H1 (cell line): Measurements from ENCODE around the gene TMEM183A. TPM values are rescaled to one million over a fixed set of nuclear protein-coding genes. Genes with fewer than 3 reads are reported as not detected.

Experiments
- CTCF ChIA-PET: fragments of 300-600 bp; sonication (Branson Sonifier 250); formaldehyde crosslinking; loops from one replicate; lab custom pipeline; 2021; ENCODE audit not compliant: partially characterized antibody; lab: Charles Lee
- POLR2A ChIA-PET: fragments of 300-600 bp; sonication (Branson Sonifier 250); formaldehyde crosslinking; loops from one replicate; lab custom pipeline; 2021; ENCODE audit warnings: inconsistent platforms; ENCODE audit not compliant: partially characterized antibody; lab: Charles Lee
- DNase-seq, 2 experiments: peaks; one replicate each; pipeline versions ENCODE4 v3.0.0 to v3.0.0-alpha.2; 2010 to 2022; ENCODE audit warnings: low spot score in 2 of 2, low read depth in 1 of 2, mixed read lengths in 1 of 2
- FAIRE-seq: peaks from 2 replicates; lab custom pipeline; 2011; peaks lifted over from hg19 to GRCh38; lab: Jason Lieb, UNC
- H2AFZ ChIP-seq: 2 replicates; pipeline ENCODE4 v1.8.1; 2012; ENCODE audit warnings: low read length, inconsistent platforms
- H2AK5ac ChIP-seq: 2 replicates; pipeline ENCODE4 v1.6.1; 2013; ENCODE audit warnings: low read depth, low read length
- H2BK120ac ChIP-seq: replicated peaks from 2 replicates; pipeline ENCODE3; 2013; ENCODE audit warnings: low read depth, low read length, inconsistent platforms
- H2BK12ac ChIP-seq: 2 replicates; pipeline ENCODE4 v1.6.1; 2013; ENCODE audit warnings: low read depth, low read length
- H2BK15ac ChIP-seq: 2 replicates; pipeline ENCODE4 v1.6.1; 2013; ENCODE audit warnings: low read length
- H2BK20ac ChIP-seq: 2 replicates; pipeline ENCODE4 v1.6.1; 2013; ENCODE audit warnings: low read length
- H2BK5ac ChIP-seq: 2 replicates; pipeline ENCODE4 v1.6.1; 2013; ENCODE audit warnings: low read depth, low read length
- H3K14ac ChIP-seq: 2 replicates; pipeline ENCODE4 v1.6.1; 2013; ENCODE audit warnings: inconsistent platforms; ENCODE audit not compliant: insufficient read length
- H3K18ac ChIP-seq: 2 replicates; pipeline ENCODE4 v1.6.1; 2013; ENCODE audit warnings: low read length; ENCODE audit errors: extremely low read depth
- H3K23ac ChIP-seq: 2 replicates; pipeline ENCODE4 v1.6.1; 2013; ENCODE audit warnings: inconsistent platforms; ENCODE audit not compliant: insufficient read length
- H3K23me2 ChIP-seq: 2 replicates; pipeline ENCODE4 v1.6.1; 2013; ENCODE audit warnings: low read depth, low read length
- H3K27ac ChIP-seq: 2 replicates; pipeline ENCODE4 v1.6.1; 2011; ENCODE audit warnings: low read depth, low read length, inconsistent platforms
- H3K27me3 ChIP-seq, 4 experiments: replicated peaks in 1 of 4; 1 replicate in 1 of 4; 2 replicates in 3 of 4; pipeline versions ENCODE4 v1.6.1 to v1.8.1; 2011 to 2013; ENCODE audit warnings: low read length in 3 of 4, mild to moderate bottlenecking in 3 of 4, inconsistent platforms in 2 of 4, mixed read lengths in 2 of 4, moderate library complexity in 1 of 4; ENCODE audit not compliant: control insufficient read depth in 3 of 4, insufficient read depth in 3 of 4; ENCODE audit errors: extremely low read depth in 1 of 4
- H3K36me3 ChIP-seq, 4 experiments: 2 replicates each; pipeline versions ENCODE4 v1.6.1 to v1.8.1; 2011 to 2013; ENCODE audit warnings: mild to moderate bottlenecking in 4 of 4, low read length in 3 of 4, moderate library complexity in 2 of 4, control low read depth in 1 of 4, inconsistent platforms in 1 of 4; ENCODE audit not compliant: insufficient read depth in 4 of 4, control insufficient read depth in 2 of 4
- H3K4ac ChIP-seq: replicated peaks from 2 replicates; pipeline ENCODE3; 2013; ENCODE audit warnings: low read length, low read depth, mixed read lengths, inconsistent platforms; ENCODE audit not compliant: insufficient read length
- H3K4me1 ChIP-seq, 4 experiments: replicated peaks in 1 of 4; 1 replicate in 1 of 4; 2 replicates in 3 of 4; pipeline versions ENCODE4 v1.6.1 to v1.8.1; 2011 to 2013; ENCODE audit warnings: low read length in 3 of 4, inconsistent platforms in 2 of 4, mixed read lengths in 1 of 4; ENCODE audit not compliant: insufficient read depth in 4 of 4, control insufficient read depth in 3 of 4
- H3K4me2 ChIP-seq, 2 experiments: 2 replicates each; pipeline versions ENCODE4 v1.6.1 to v1.8.1; 2011 to 2013; ENCODE audit warnings: low read depth in 2 of 2, low read length in 2 of 2, control low read depth in 1 of 2, inconsistent platforms in 1 of 2, mild to moderate bottlenecking in 1 of 2; ENCODE audit not compliant: insufficient read depth in 1 of 2
- H3K4me3 ChIP-seq, 4 experiments: fragments of 200-600, 300-600 bp in 1 of 4; sonication (generic), shearing (Covaris generic), sonication (Bioruptor Twin) in 1 of 4; 2 replicates each; pipeline versions ENCODE4 v1.5.1 to v1.8.1; 2011 to 2016; ENCODE audit warnings: low read length in 4 of 4, low read depth in 3 of 4, control low read depth in 2 of 4, inconsistent platforms in 2 of 4, mild to moderate bottlenecking in 2 of 4, mixed read lengths in 1 of 4, moderate library complexity in 1 of 4; ENCODE audit not compliant: insufficient read depth in 2 of 4; ENCODE audit errors: extremely low read depth in 1 of 4
- H3K56ac ChIP-seq: replicated peaks from 2 replicates; pipeline ENCODE3; 2013; ENCODE audit warnings: low read depth, mild to moderate bottlenecking, mixed read lengths, low read length, inconsistent platforms; ENCODE audit not compliant: insufficient read length
- H3K79me1 ChIP-seq: 2 replicates; pipeline ENCODE4 v1.6.1; 2013; ENCODE audit warnings: low read depth, low read length, control low read depth
- H3K79me2 ChIP-seq, 2 experiments: 2 replicates each; pipeline versions ENCODE4 v1.6.1 to v1.8.1; 2012 to 2013; ENCODE audit warnings: low read length in 2 of 2, mild to moderate bottlenecking in 2 of 2, inconsistent platforms in 1 of 2; ENCODE audit not compliant: insufficient read depth in 2 of 2, control insufficient read depth in 1 of 2
- H3K9ac ChIP-seq, 4 experiments: replicated peaks in 1 of 4; 1 replicate in 1 of 4; 2 replicates in 3 of 4; pipeline versions ENCODE4 v1.6.1 to v1.8.1; 2011 to 2013; ENCODE audit warnings: low read depth in 3 of 4, low read length in 3 of 4, control low read depth in 2 of 4, mild to moderate bottlenecking in 2 of 4, moderate library complexity in 2 of 4, inconsistent platforms in 1 of 4; ENCODE audit errors: extremely low read depth in 1 of 4
- H3K9me3 ChIP-seq, 2 experiments: 2 replicates each; pipeline versions ENCODE4 v1.6.1 to v1.8.1; 2012 to 2013; ENCODE audit warnings: mild to moderate bottlenecking in 2 of 2, moderate library complexity in 2 of 2, control low read depth in 1 of 2, inconsistent platforms in 1 of 2, low read depth in 1 of 2, low read length in 1 of 2, mixed read lengths in 1 of 2; ENCODE audit not compliant: insufficient read depth in 2 of 2
- H4K20me1 ChIP-seq, 2 experiments: replicated peaks in 1 of 2; 2 replicates each; pipeline versions ENCODE3 to v1.8.1; 2011 to 2013; ENCODE audit warnings: inconsistent platforms in 2 of 2, low read length in 2 of 2, mild to moderate bottlenecking in 1 of 2; ENCODE audit not compliant: insufficient read depth in 2 of 2, control insufficient read depth in 1 of 2
- H4K5ac ChIP-seq: 2 replicates; pipeline ENCODE4 v1.6.1; 2013; ENCODE audit warnings: low read length, low read depth, mixed read lengths, inconsistent platforms; ENCODE audit not compliant: insufficient read length
- H4K8ac ChIP-seq: 2 replicates; pipeline ENCODE4 v1.8.0; 2013; ENCODE audit warnings: mild to moderate bottlenecking, moderate library complexity, low read length, inconsistent platforms; ENCODE audit not compliant: insufficient read depth; ENCODE audit errors: extremely low read depth
- H4K91ac ChIP-seq: replicated peaks from 2 replicates; pipeline ENCODE3; 2013; ENCODE audit warnings: low read length, mixed read lengths, inconsistent platforms; ENCODE audit not compliant: insufficient read length
- CEBPB ChIP-seq: IDR thresholded peaks from 2 replicates; pipeline ENCODE4 v1.6.1; 2012; ENCODE audit warnings: low read depth, low read length
- CHD1 ChIP-seq: IDR thresholded peaks from 2 replicates; pipeline ENCODE4 v1.6.1; 2012; ENCODE audit warnings: low read depth, low read length, improper control_type of control experiment
- CHD2 ChIP-seq: IDR thresholded peaks from 2 replicates; pipeline ENCODE4 v1.6.1; 2012; ENCODE audit warnings: low read length, improper control_type of control experiment
- EGR1 ChIP-seq: IDR thresholded peaks from 2 replicates; pipeline ENCODE4 v1.6.1; 2011; ENCODE audit warnings: low read depth, low read length, borderline replicate concordance
- KDM1A ChIP-seq: fragments of 200-600, 300-600 bp; sonication (generic); IDR thresholded peaks from 2 replicates; pipeline ENCODE4 v1.7.1; 2016; ENCODE audit warnings: mild to moderate bottlenecking, low read length, borderline replicate concordance
- MAFK ChIP-seq: IDR thresholded peaks from 2 replicates; pipeline ENCODE4 v1.6.1; 2012; ENCODE audit warnings: low read depth, mild to moderate bottlenecking, improper control_type of control experiment, low read length
- POU5F1 ChIP-seq: IDR thresholded peaks from 2 replicates; pipeline ENCODE4 v1.6.1; 2011; ENCODE audit warnings: low read depth, mild to moderate bottlenecking, low read length, moderate library complexity
- RNF2 ChIP-seq: fragments of 200-900, 300-1000 bp; sonication (generic); IDR thresholded peaks from 2 replicates; pipeline ENCODE4 v1.7.1; 2016; ENCODE audit warnings: borderline replicate concordance, low read depth, mild to moderate bottlenecking, antibody characterized with exemption, low read length; ENCODE audit not compliant: poor library complexity, severe bottlenecking; ENCODE audit errors: missing control alignments
- RXRA ChIP-seq: IDR thresholded peaks from 2 replicates; pipeline ENCODE4 v1.6.1; 2011; ENCODE audit warnings: low read depth, mild to moderate bottlenecking, low read length, moderate library complexity; ENCODE audit not compliant: insufficient read depth
- SP1 ChIP-seq: IDR thresholded peaks from 2 replicates; pipeline ENCODE4 v1.6.1; 2011; ENCODE audit warnings: low read depth, low read length
- SP2 ChIP-seq: IDR thresholded peaks from 2 replicates; pipeline ENCODE4 v1.6.1; 2012; ENCODE audit warnings: mild to moderate bottlenecking, low read length, inconsistent platforms
- SP4 ChIP-seq: IDR thresholded peaks from 2 replicates; pipeline ENCODE4 v1.6.1; 2012; ENCODE audit warnings: low read length, inconsistent platforms
- SRF ChIP-seq: IDR thresholded peaks from 2 replicates; pipeline ENCODE4 v1.6.1; 2011; ENCODE audit warnings: mild to moderate bottlenecking, low read depth, low read length, moderate library complexity
- TAF1 ChIP-seq: IDR thresholded peaks from 2 replicates; pipeline ENCODE4 v1.6.1; 2011; ENCODE audit warnings: mild to moderate bottlenecking, low read depth, low read length
- TAF7 ChIP-seq: optimal IDR thresholded peaks from 2 replicates; pipeline ENCODE3; 2011; ENCODE audit warnings: low read depth, mild to moderate bottlenecking, inconsistent platforms, low read length, moderate library complexity, borderline replicate concordance
- TBP ChIP-seq: IDR thresholded peaks from 2 replicates; pipeline ENCODE4 v1.6.1; 2011; ENCODE audit warnings: low read depth, low read length, improper control_type of control experiment
- ZNF274 ChIP-seq: IDR thresholded peaks from 2 replicates; pipeline ENCODE4 v1.7.0; 2012; ENCODE audit warnings: low read length, borderline replicate concordance; ENCODE audit errors: extremely low read depth
- polyA plus RNA-seq, 7 experiments: library from polyadenylated mRNA; depleted of rRNA in 3 of 7; stranded (reverse) in 5 of 7; unstranded in 2 of 7; fragments of >200 nt in 5 of 7; fragments of 200-250 nt in 2 of 7; gene quantifications; 1 replicate in 5 of 7; 2 replicates in 1 of 7; 4 replicates in 1 of 7; pipeline versions ENCODE4 v1.2.1 to v1.2.3, GENCODE V29; 2011 to 2013; ENCODE audit warnings: missing spikeins in 2 of 7, mixed read lengths in 2 of 7
- total RNA-seq: library from RNA; stranded (reverse); fragmentation: NEBNext Ultra II Directional; extraction: Animal tissue kit (Norgen Biotek cat#: 25700); gene quantifications from 2 replicates; pipeline ENCODE4 v1.2.1, GENCODE V29; 2021

Gene TMEM183A
- total and polyA plus RNA-seq, 2 of the 8 experiments (the other 6 are each of a cell fraction or from before 2014, with no cell fraction given): 107 to 173 TPM

GRCh38 chr1:202991112-202991511 lies 16.1 kb upstream of the TMEM183A start:
- Histone ChIP-seq H2BK20ac (no peak overlapping the region), H2BK15ac (no peak overlapping the region), H2BK12ac (no peak overlapping the region), H3K4me3 (no peak overlapping the region), H3K79me2 (no peaks in the 10 kb centered on the region), H4K20me1 (no peaks in the 10 kb centered on the region), H4K8ac (no peak overlapping the region), H3K27me3 (no peaks in the 10 kb centered on the region), H2BK120ac (no peak overlapping the region), H2AFZ (no peak overlapping the region), H4K5ac (no peak overlapping the region), H3K4me1 (no peaks in the 10 kb centered on the region), H3K79me1 (no peaks in the 10 kb centered on the region), H3K27ac (no peak overlapping the region), H2BK5ac (no peak overlapping the region), H3K4ac (no peak overlapping the region), H2AK5ac (no peak overlapping the region), H4K91ac (no peak overlapping the region), H3K18ac (no peak overlapping the region), H3K36me3 (no peaks in the 10 kb centered on the region), H3K4me2 (no peak overlapping the region), H3K56ac (no peak overlapping the region), H3K23ac (no peak overlapping the region), H3K9me3 (no peaks in the 10 kb centered on the region), H3K23me2 (no peaks in the 10 kb centered on the region), H3K9ac (no peak overlapping the region), H3K14ac (no peak overlapping the region)
- ChIA-PET POLR2A (interaction anchor here (2.6 kb wide), 1 partner anchor 16 kb away, joined by 8 read pairs; the partner anchor contains the start of gene TMEM183A), CTCF (interaction anchor here (0.6 to 5.6 kb wide), 4 partner anchors 8 to 66 kb away, joined by 3 to 43 read pairs (median 4); no protein-coding TSS in a partner anchor)
- DNase-seq (no peak), FAIRE-seq (no peak)
- no peak for TF ChIP-seq POU5F1
- no peak for TF ChIP-seq CEBPB
- TF ChIP-seq EGR1: no peak
- TF ChIP-seq SP1: no peak
- TF ChIP-seq SP2: no peak
- TF ChIP-seq SP4: no peak
- TF ChIP-seq RNF2: no peak
- TF ChIP-seq MAFK: no peak
- no peak for TF ChIP-seq RXRA
- TF ChIP-seq TAF1: no peak
- no peak for TF ChIP-seq CHD2
- no peak for TF ChIP-seq ZNF274
- TF ChIP-seq KDM1A: no peak
- TF ChIP-seq SRF: no peak
- no peak for TF ChIP-seq TAF7
- no peak for TF ChIP-seq CHD1
- no peak for TF ChIP-seq TBP
